WTC11 (cell line): ENCODE measurements around the gene MEGF6. TPM values are rescaled to one million over a fixed set of nuclear protein-coding genes. Genes with fewer than 3 reads are reported as not detected.

Experiments
- ATAC-seq: fragments of 200-7000 bp; cut with Tn5 transposase; 2 replicates; pipeline ENCODE4 v1.10.0; 2021; ENCODE audit warnings: mild to moderate bottlenecking, moderate library complexity
- CTCF ChIA-PET: fragments of 300-600 bp; sonication (Branson Sonifier 250); formaldehyde crosslinking; loops from one replicate; lab custom pipeline; 2021; ENCODE audit warnings: antibody characterized with exemption; lab: Charles Lee
- POLR2A ChIA-PET: fragments of 350-600 bp; sonication (Branson Sonifier 250); formaldehyde crosslinking; loops from one replicate; lab custom pipeline; 2021; ENCODE audit warnings: antibody characterized with exemption; lab: Charles Lee
- DNase-seq: peaks from one replicate; pipeline ENCODE4 v3.0.0; 2021; ENCODE audit warnings: low spot score
- H3K27ac Mint-ChIP-seq: 2 replicates; pipeline ENCODE4 v1.8.0; 2021; ENCODE audit warnings: mixed read lengths
- H3K27me3 Mint-ChIP-seq: 2 replicates; pipeline ENCODE4 v1.8.0; 2021; ENCODE audit warnings: low read depth, mild to moderate bottlenecking, moderate library complexity, mixed read lengths
- H3K36me3 Mint-ChIP-seq: 2 replicates; pipeline ENCODE4 v1.8.0; 2021; ENCODE audit warnings: mixed read lengths
- H3K4me1 Mint-ChIP-seq: 2 replicates; pipeline ENCODE4 v1.8.0; 2022; ENCODE audit warnings: mixed read lengths
- H3K4me3 Mint-ChIP-seq: 2 replicates; pipeline ENCODE4 v1.8.0; 2021; ENCODE audit warnings: mild to moderate bottlenecking, moderate library complexity, mixed read lengths
- H3K9me3 Mint-ChIP-seq: 2 replicates; pipeline ENCODE4 v1.8.0; 2021; ENCODE audit warnings: mixed read lengths
- ATF1 ChIP-seq: sonication (generic); formaldehyde crosslinking; IDR thresholded peaks from 2 replicates; pipeline ENCODE4 v1.8.1; 2023; ENCODE audit warnings: mild to moderate bottlenecking, moderate library complexity, missing genetic modification reagents
- CBFB ChIP-seq: sonication (generic); formaldehyde crosslinking; IDR thresholded peaks from 2 replicates; pipeline ENCODE4 v1.8.1; 2022; ENCODE audit warnings: mild to moderate bottlenecking, low read depth, missing genetic modification reagents
- CREB1 ChIP-seq: sonication (generic); formaldehyde crosslinking; IDR thresholded peaks from 2 replicates; pipeline ENCODE4 v1.8.0; 2023; ENCODE audit warnings: mild to moderate bottlenecking, missing genetic modification reagents
- EMX1 ChIP-seq: fragments of 250-450 bp; sonication (Bioruptor Pico); IDR thresholded peaks from 2 replicates; pipeline ENCODE4 v1.8.0; 2021; ENCODE audit warnings: mild to moderate bottlenecking
- ESRRA ChIP-seq: sonication (generic); formaldehyde crosslinking; IDR thresholded peaks from 2 replicates; pipeline ENCODE4 v1.8.1; 2022; ENCODE audit warnings: mild to moderate bottlenecking, missing genetic modification reagents, borderline replicate concordance
- ETV6 ChIP-seq: sonication (generic); formaldehyde crosslinking; IDR thresholded peaks from 2 replicates; pipeline ENCODE4 v1.8.1; 2022; ENCODE audit warnings: mild to moderate bottlenecking, missing genetic modification reagents
- GTF2I ChIP-seq: fragments of 250-450 bp; sonication (Bioruptor Pico); conservative IDR thresholded peaks from 2 replicates; pipeline ENCODE4 v1.4.0; 2021; ENCODE audit warnings: mild to moderate bottlenecking
- IRF2 ChIP-seq: sonication (generic); formaldehyde crosslinking; IDR thresholded peaks from 2 replicates; pipeline ENCODE4 v1.8.0; 2022; ENCODE audit warnings: low read depth, missing genetic modification reagents, borderline replicate concordance
- NFATC4 ChIP-seq: fragments of 250-450 bp; sonication (Bioruptor Pico); IDR thresholded peaks from 2 replicates; pipeline ENCODE4 v1.9.0; 2021; ENCODE audit warnings: mild to moderate bottlenecking
- NFE2L1 ChIP-seq: sonication (generic); formaldehyde crosslinking; IDR thresholded peaks from 2 replicates; pipeline ENCODE4 v1.8.1; 2023; ENCODE audit warnings: missing genetic modification reagents
- NFYB ChIP-seq: sonication (generic); formaldehyde crosslinking; conservative IDR thresholded peaks from 2 replicates; pipeline ENCODE4 v1.8.0; 2022; ENCODE audit warnings: low read depth, missing genetic modification reagents
- NR1H2 ChIP-seq: sonication (generic); formaldehyde crosslinking; IDR thresholded peaks from 2 replicates; pipeline ENCODE4 v1.9.0; 2021; ENCODE audit warnings: mild to moderate bottlenecking, moderate library complexity, missing genetic modification reagents
- OVOL2 ChIP-seq: fragments of 250-450 bp; sonication (Bioruptor Pico); IDR thresholded peaks from 2 replicates; pipeline ENCODE4 v1.9.0; 2021; ENCODE audit warnings: mild to moderate bottlenecking, borderline replicate concordance
- PRRX2 ChIP-seq: fragments of 250-450 bp; sonication (Bioruptor Pico); IDR thresholded peaks from 2 replicates; pipeline ENCODE4 v1.8.0; 2021; ENCODE audit warnings: mild to moderate bottlenecking
- SOX15 ChIP-seq: fragments of 250-450 bp; sonication (Bioruptor Pico); IDR thresholded peaks from 2 replicates; pipeline ENCODE4 v1.9.0; 2021; ENCODE audit warnings: mild to moderate bottlenecking
- TCF7 ChIP-seq: sonication (generic); formaldehyde crosslinking; IDR thresholded peaks from 2 replicates; pipeline ENCODE4 v1.8.0; 2022; ENCODE audit warnings: mild to moderate bottlenecking, low read depth, missing genetic modification reagents, moderate library complexity
- TEAD4 ChIP-seq: sonication (generic); formaldehyde crosslinking; IDR thresholded peaks from 2 replicates; pipeline ENCODE4 v1.8.0; 2022; ENCODE audit warnings: mild to moderate bottlenecking, missing genetic modification reagents
- ZNF138 ChIP-seq: sonication (generic); formaldehyde crosslinking; conservative IDR thresholded peaks from 2 replicates; pipeline ENCODE4 v1.8.1; 2022; ENCODE audit warnings: mild to moderate bottlenecking, moderate library complexity, missing genetic modification reagents
- total RNA-seq: library from RNA; stranded (reverse); gene quantifications from 3 replicates; pipeline ENCODE4 v1.2.3, GENCODE V29; 2021
- TF ChIP-seq, protein P1 (sequence below): sonication (generic); formaldehyde crosslinking; IDR thresholded peaks from 2 replicates; pipeline ENCODE4 v1.8.1; 2023; ENCODE audit warnings: mild to moderate bottlenecking, missing genetic modification reagents
- TF ChIP-seq, protein P2 (sequence below): sonication (generic); formaldehyde crosslinking; conservative IDR thresholded peaks from 2 replicates; pipeline ENCODE4 v1.8.1; 2022; ENCODE audit warnings: mild to moderate bottlenecking, missing genetic modification reagents
- TF ChIP-seq, protein P3 (sequence below): sonication (generic); formaldehyde crosslinking; IDR thresholded peaks from 2 replicates; pipeline ENCODE4 v1.8.1; 2023; ENCODE audit warnings: mild to moderate bottlenecking, moderate library complexity, missing genetic modification reagents
- TF ChIP-seq, protein P4 (sequence below): sonication (generic); formaldehyde crosslinking; IDR thresholded peaks from 2 replicates; pipeline ENCODE4 v1.8.1; 2023; ENCODE audit warnings: mild to moderate bottlenecking, missing genetic modification reagents, moderate library complexity
- TF ChIP-seq, protein P5 (sequence below): fragments of 250-450 bp; sonication (Bioruptor Pico); IDR thresholded peaks from 2 replicates; pipeline ENCODE4 v2.1.2; 2022; ENCODE audit warnings: mild to moderate bottlenecking, moderate library complexity
- TF ChIP-seq, protein P6 (sequence below): sonication (generic); formaldehyde crosslinking; IDR thresholded peaks from 2 replicates; pipeline ENCODE4 v1.8.0; 2023; ENCODE audit warnings: mild to moderate bottlenecking, missing genetic modification reagents

MEGF6 gene
- total RNA-seq, 1 experiment from 2014 or later = 24.9 TPM

DNA sequence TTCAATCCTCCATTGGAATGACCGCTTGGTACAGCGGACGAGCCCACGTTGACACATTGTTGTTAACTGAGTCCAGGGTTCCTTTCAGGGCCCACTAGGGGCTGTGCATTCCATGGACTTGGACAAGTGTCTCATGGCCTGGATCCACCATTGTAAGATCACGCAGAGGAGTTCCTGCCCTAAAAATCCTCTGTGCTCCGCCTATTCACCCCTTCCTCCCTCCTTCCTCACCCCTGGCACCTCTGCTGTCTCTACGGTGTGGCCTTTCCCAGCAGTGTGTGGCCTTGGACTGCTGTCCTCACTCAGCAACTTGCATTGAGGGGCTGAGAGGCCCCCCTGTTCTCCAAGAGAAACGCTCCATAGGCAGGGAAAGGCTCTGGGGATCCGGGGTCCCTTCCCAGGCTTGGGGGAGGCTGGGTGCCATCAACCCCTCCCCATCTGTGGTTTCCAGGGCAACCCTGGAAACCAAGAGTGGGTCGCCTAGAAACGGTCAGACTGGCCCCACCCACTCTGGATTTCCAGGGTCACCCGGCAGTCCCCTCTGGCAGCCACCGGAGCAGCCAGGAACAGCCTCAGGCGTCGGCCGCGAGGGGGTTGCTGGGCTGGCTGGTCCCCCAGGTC lies 50.9 kb downstream of the MEGF6 start (continued):
- no peak for TF ChIP-seq ETV6 (CRISPR knock-in tag)

DNA sequence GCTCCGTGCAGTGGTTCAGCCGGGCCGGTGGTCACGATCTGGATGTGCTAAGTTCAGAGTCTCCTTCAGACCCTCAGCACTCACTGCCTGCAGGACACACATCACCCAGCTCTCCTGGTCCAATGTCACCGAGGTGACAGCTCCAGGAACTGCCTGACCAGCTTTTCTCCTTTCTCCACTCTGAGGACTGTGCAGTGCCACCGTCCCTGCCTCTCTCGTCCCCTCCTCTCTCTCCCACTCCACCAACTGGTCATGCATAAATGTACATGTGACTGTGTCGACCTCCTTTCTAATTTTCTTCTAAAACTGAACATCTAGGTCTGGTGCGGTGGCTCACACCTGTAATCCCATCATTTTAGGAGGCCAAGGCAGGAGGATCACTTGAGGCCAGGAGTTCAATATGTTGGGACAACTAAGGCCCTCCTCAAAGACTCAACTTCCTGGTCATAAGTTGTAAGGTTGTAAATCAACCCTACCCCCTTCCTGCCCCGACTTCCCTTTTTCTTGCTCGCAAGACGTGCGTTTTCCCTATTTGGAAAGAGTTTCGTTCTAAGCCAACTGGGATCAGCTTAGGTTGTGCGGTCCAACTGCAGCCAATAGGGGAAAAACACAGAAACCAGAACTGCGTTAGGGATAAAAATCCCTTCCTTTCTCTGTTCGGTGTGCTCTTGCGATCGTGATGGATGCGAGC lies 53.1 kb downstream of the MEGF6 start:
- CTCF ChIA-PET = interaction anchor here (1.5 to 2.5 kb wide), 3 partner anchors 61 to 105 kb away, joined by 7 to 14 read pairs (median 9); no protein-coding TSS in a partner anchor
- TF ChIP-seq SOX15 (CRISPR knock-in tag) (no peak), ATF1 (CRISPR knock-in tag) (no peak), ESRRA (CRISPR knock-in tag) (no peak), CBFB (CRISPR knock-in tag) (no peak), TEAD4 (CRISPR knock-in tag) (no peak), CREB1 (CRISPR knock-in tag) (no peak), NFYB (CRISPR knock-in tag) (no peak), NR1H2 (CRISPR knock-in tag) (no peak), ZNF138 (CRISPR knock-in tag) (no peak), NFE2L1 (CRISPR knock-in tag) (no peak), EMX1 (CRISPR knock-in tag) (no peak), PRRX2 (CRISPR knock-in tag) (no peak), IRF2 (CRISPR knock-in tag) (no peak), OVOL2 (no peak)
- TF ChIP-seq, protein P1, sequence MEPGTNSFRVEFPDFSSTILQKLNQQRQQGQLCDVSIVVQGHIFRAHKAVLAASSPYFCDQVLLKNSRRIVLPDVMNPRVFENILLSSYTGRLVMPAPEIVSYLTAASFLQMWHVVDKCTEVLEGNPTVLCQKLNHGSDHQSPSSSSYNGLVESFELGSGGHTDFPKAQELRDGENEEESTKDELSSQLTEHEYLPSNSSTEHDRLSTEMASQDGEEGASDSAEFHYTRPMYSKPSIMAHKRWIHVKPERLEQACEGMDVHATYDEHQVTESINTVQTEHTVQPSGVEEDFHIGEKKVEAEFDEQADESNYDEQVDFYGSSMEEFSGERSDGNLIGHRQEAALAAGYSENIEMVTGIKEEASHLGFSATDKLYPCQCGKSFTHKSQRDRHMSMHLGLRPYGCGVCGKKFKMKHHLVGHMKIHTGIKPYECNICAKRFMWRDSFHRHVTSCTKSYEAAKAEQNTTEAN (CRISPR knock-in tag) = no peak
- TF ChIP-seq, protein P2, sequence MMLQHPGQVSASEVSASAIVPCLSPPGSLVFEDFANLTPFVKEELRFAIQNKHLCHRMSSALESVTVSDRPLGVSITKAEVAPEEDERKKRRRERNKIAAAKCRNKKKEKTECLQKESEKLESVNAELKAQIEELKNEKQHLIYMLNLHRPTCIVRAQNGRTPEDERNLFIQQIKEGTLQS (CRISPR knock-in tag) = no peak
- TF ChIP-seq, protein P3, sequence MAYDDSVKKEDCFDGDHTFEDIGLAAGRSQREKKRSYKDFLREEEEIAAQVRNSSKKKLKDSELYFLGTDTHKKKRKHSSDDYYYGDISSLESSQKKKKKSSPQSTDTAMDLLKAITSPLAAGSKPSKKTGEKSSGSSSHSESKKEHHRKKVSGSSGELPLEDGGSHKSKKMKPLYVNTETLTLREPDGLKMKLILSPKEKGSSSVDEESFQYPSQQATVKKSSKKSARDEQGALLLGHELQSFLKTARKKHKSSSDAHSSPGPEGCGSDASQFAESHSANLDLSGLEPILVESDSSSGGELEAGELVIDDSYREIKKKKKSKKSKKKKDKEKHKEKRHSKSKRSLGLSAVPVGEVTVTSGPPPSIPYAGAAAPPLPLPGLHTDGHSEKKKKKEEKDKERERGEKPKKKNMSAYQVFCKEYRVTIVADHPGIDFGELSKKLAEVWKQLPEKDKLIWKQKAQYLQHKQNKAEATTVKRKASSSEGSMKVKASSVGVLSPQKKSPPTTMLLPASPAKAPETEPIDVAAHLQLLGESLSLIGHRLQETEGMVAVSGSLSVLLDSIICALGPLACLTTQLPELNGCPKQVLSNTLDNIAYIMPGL (CRISPR knock-in tag) = no peak

DNA sequence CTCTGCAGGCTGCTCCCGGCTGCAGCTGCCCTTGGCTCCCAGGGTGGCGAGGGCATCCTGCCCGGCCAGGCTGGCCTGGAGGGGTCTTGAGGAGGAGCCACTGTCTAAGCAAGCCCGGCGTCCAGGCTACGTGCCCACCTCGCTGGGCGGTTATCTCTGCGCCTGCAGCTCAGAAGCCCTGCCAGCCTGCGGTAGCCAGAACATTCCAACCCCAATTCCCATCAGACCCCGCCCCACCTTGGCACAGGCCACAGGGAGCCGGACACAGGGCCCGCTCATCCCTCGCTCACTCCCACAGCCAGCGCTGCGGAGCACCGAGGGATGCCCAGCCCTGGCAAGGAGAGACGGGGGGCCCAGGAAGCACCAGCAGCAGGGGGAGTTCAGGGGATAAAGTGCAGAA lies 53.9 kb downstream of the MEGF6 start:
- no peak for ATAC-seq
- H3K27me3 Mint-ChIP-seq = no peaks in the 10 kb centered on the region; the same call in 1 of the 2 replicates
- no peaks in the 10 kb centered on the region for H3K36me3 Mint-ChIP-seq
- POLR2A ChIA-PET = no interaction called here
- no peaks in the 10 kb centered on the region for H3K9me3 Mint-ChIP-seq
- no peak for DNase-seq
- no peak overlapping the region for H3K4me3 Mint-ChIP-seq
- no peaks in the 10 kb centered on the region for H3K4me1 Mint-ChIP-seq
- CTCF ChIA-PET = interaction anchor here (2.5 to 2.7 kb wide), 3 partner anchors 8 to 66 kb away, joined by 7 to 15 read pairs (median 14); no protein-coding TSS in a partner anchor
- no peak overlapping the region for H3K27ac Mint-ChIP-seq
- TF ChIP-seq OVOL2 (no peak), TCF7 (CRISPR knock-in tag) (no peak), NFATC4 (CRISPR knock-in tag) (no peak), GTF2I (no peak), ESRRA (CRISPR knock-in tag) (no peak)
- TF ChIP-seq, protein P4, sequence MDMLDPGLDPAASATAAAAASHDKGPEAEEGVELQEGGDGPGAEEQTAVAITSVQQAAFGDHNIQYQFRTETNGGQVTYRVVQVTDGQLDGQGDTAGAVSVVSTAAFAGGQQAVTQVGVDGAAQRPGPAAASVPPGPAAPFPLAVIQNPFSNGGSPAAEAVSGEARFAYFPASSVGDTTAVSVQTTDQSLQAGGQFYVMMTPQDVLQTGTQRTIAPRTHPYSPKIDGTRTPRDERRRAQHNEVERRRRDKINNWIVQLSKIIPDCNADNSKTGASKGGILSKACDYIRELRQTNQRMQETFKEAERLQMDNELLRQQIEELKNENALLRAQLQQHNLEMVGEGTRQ (CRISPR knock-in tag) = no peak
- TF ChIP-seq, protein P5, sequence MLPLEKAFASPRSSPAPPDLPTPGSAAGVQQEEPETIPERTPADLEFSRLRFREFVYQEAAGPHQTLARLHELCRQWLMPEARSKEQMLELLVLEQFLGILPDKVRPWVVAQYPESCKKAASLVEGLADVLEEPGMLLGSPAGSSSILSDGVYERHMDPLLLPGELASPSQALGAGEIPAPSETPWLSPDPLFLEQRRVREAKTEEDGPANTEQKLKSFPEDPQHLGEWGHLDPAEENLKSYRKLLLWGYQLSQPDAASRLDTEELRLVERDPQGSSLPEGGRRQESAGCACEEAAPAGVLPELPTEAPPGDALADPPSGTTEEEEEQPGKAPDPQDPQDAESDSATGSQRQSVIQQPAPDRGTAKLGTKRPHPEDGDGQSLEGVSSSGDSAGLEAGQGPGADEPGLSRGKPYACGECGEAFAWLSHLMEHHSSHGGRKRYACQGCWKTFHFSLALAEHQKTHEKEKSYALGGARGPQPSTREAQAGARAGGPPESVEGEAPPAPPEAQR (CRISPR knock-in tag) = no peak
- TF ChIP-seq, protein P6, sequence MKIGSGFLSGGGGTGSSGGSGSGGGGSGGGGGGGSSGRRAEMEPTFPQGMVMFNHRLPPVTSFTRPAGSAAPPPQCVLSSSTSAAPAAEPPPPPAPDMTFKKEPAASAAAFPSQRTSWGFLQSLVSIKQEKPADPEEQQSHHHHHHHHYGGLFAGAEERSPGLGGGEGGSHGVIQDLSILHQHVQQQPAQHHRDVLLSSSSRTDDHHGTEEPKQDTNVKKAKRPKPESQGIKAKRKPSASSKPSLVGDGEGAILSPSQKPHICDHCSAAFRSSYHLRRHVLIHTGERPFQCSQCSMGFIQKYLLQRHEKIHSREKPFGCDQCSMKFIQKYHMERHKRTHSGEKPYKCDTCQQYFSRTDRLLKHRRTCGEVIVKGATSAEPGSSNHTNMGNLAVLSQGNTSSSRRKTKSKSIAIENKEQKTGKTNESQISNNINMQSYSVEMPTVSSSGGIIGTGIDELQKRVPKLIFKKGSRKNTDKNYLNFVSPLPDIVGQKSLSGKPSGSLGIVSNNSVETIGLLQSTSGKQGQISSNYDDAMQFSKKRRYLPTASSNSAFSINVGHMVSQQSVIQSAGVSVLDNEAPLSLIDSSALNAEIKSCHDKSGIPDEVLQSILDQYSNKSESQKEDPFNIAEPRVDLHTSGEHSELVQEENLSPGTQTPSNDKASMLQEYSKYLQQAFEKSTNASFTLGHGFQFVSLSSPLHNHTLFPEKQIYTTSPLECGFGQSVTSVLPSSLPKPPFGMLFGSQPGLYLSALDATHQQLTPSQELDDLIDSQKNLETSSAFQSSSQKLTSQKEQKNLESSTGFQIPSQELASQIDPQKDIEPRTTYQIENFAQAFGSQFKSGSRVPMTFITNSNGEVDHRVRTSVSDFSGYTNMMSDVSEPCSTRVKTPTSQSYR (CRISPR knock-in tag) = no peak

More for the DNA sequence above, 53.1 kb downstream of the MEGF6 start:
- Mint-ChIP-seq H3K4me1 (no peaks in the 10 kb centered on the region), H3K36me3 (no peaks in the 10 kb centered on the region), H3K4me3 (no peak overlapping the region), H3K9me3 (no peaks in the 10 kb centered on the region), H3K27ac (peak overlapping the region; percentile 52; the same call in 1 of the 2 replicates), H3K27me3 (no peaks in the 10 kb centered on the region; the same call in 1 of the 2 replicates)
- no peak for DNase-seq
- no peak for ATAC-seq
- POLR2A ChIA-PET = no interaction called here
